ENCODE results near the gene EHBP1L1. TPM values are rescaled to one million over a fixed set of nuclear protein-coding genes. Genes with fewer than 3 reads are reported as not detected.
"Not testable (repeated sequence)": the region's sequence is repeated elsewhere in the genome, so short reads cannot be mapped to it uniquely, and the experiment has no call there.

EHBP1L1 gene
- total RNA-seq, 1 experiment from 2014 or later, result 39.2 TPM

GRCh38 chr11:65558002-65558929 is 17.6 kb upstream of the EHBP1L1 start, which contains the start of gene LTBP3:
LTBP3 (minus strand) TSS chr11:65558359; CDS start chr11:65557959, 400 bp downstream.
- peak; percentile 95 for DNase-seq (ENCODE audit: low read depth)
- in situ Hi-C loops (cut with HindIII; ENCODE audit: low pct_unique_long_range_greater_than_20kb, low sequenced_read_pairs), result no loop called here

- DNase-seq (ENCODE audit: low read depth), result no peak
- in situ Hi-C loops (cut with HindIII; ENCODE audit: low pct_unique_long_range_greater_than_20kb, low sequenced_read_pairs), result no loop called here
Measured at GRCh38 chr11:65558930-65559509, 16.8 kb upstream of the EHBP1L1 start.

GRCh38 chr11:65559535-65559934 is 16.3 kb upstream of the EHBP1L1 start:
- in situ Hi-C loops (cut with HindIII; ENCODE audit: low pct_unique_long_range_greater_than_20kb, low sequenced_read_pairs), result no loop called here
- DNase-seq (ENCODE audit: low read depth), result no peak

- DNase-seq (ENCODE audit: low read depth), result peak; percentile 93
- in situ Hi-C loops (cut with HindIII; ENCODE audit: low pct_unique_long_range_greater_than_20kb, low sequenced_read_pairs), result no loop called here
Measured at GRCh38 chr11:65559951-65560537, 15.8 kb upstream of the EHBP1L1 start.

GRCh38 chr11:65560555-65561418 is 15.1 kb upstream of the EHBP1L1 start:
- in situ Hi-C loops (cut with HindIII; ENCODE audit: low pct_unique_long_range_greater_than_20kb, low sequenced_read_pairs), result no loop called here

GRCh38 chr11:65562020-65562419 is 13.8 kb upstream of the EHBP1L1 start:
- in situ Hi-C loops (cut with HindIII; ENCODE audit: low pct_unique_long_range_greater_than_20kb, low sequenced_read_pairs), result no loop called here

More at GRCh38 chr11:65560555-65561418, 15.1 kb upstream of the EHBP1L1 start:
- peak; percentile 84 for DNase-seq (ENCODE audit: low read depth)

GRCh38 chr11:65562788-65563187 is 13.1 kb upstream of the EHBP1L1 start:
- peak; percentile 63 for DNase-seq (ENCODE audit: low read depth)
- in situ Hi-C loops (cut with HindIII; ENCODE audit: low pct_unique_long_range_greater_than_20kb, low sequenced_read_pairs), result no loop called here

More at GRCh38 chr11:65562020-65562419, 13.8 kb upstream of the EHBP1L1 start:
- DNase-seq (ENCODE audit: low read depth), result no peak

GRCh38 chr11:65563601-65564000 is 12.3 kb upstream of the EHBP1L1 start:
- no peak for DNase-seq (ENCODE audit: low read depth)
- in situ Hi-C loops (cut with HindIII; ENCODE audit: low pct_unique_long_range_greater_than_20kb, low sequenced_read_pairs), result no loop called here

GRCh38 chr11:65564879-65565559 is 10.8 kb upstream of the EHBP1L1 start:
- DNase-seq (ENCODE audit: low read depth); in situ Hi-C loops (cut with HindIII; ENCODE audit: low pct_unique_long_range_greater_than_20kb, low sequenced_read_pairs): not testable (repeated sequence)

GRCh38 chr11:65565624-65566453 is 10.0 kb upstream of the EHBP1L1 start:
- peak; percentile 41 for DNase-seq (ENCODE audit: low read depth)
- in situ Hi-C loops (cut with HindIII; ENCODE audit: low pct_unique_long_range_greater_than_20kb, low sequenced_read_pairs), result no loop called here

GRCh38 chr11:65569164-65569972 is 6.5 kb upstream of the EHBP1L1 start:
- no peak for DNase-seq (ENCODE audit: low read depth)
- in situ Hi-C loops (cut with HindIII; ENCODE audit: low pct_unique_long_range_greater_than_20kb, low sequenced_read_pairs), result no loop called here

- in situ Hi-C loops (cut with HindIII; ENCODE audit: low pct_unique_long_range_greater_than_20kb, low sequenced_read_pairs), result no loop called here
- peak; percentile 99 for DNase-seq (ENCODE audit: low read depth)
Measured at GRCh38 chr11:65569973-65570918, 5.6 kb upstream of the EHBP1L1 start, which contains the start of gene ZNRD2. ZNRD2 (plus strand) TSS chr11:65570477; CDS start chr11:65570492, 15 bp downstream.

GRCh38 chr11:65571420-65571819 is 4.4 kb upstream of the EHBP1L1 start:
- in situ Hi-C loops (cut with HindIII; ENCODE audit: low pct_unique_long_range_greater_than_20kb, low sequenced_read_pairs), result no loop called here
- no peak for DNase-seq (ENCODE audit: low read depth)

GRCh38 chr11:65571940-65572339 is 3.9 kb upstream of the EHBP1L1 start:
- peak; percentile 69 for DNase-seq (ENCODE audit: low read depth)
- in situ Hi-C loops (cut with HindIII; ENCODE audit: low pct_unique_long_range_greater_than_20kb, low sequenced_read_pairs), result no loop called here

All from Caki2 (cell line).